Neural cell (in vitro differentiated cells): ENCODE results near the gene TOM1L1. TPM values are rescaled to one million over a fixed set of nuclear protein-coding genes. Genes with fewer than 3 reads are reported as not detected.
"Not testable (repeated sequence)": the region's sequence is repeated elsewhere in the genome, so short reads cannot be mapped to it uniquely, and the experiment has no call there.

Experiments
- H2AFZ ChIP-seq: fragments of 200-600, 300-800 bp; sonication (generic), shearing (Covaris generic); 2 replicates; pipeline ENCODE4 v1.6.0; 2014; ENCODE audit warnings: low read depth, mild to moderate bottlenecking, antibody characterized with exemption, low read length, moderate library complexity
- H3F3A ChIP-seq: fragments of 200-600 bp; shearing (Covaris generic); 2 replicates; pipeline ENCODE4 v1.6.1; 2016; ENCODE audit warnings: mild to moderate bottlenecking, moderate library complexity, mixed read lengths, antibody characterized with exemption, low read length; ENCODE audit not compliant: insufficient read depth, poor library complexity, severe bottlenecking
- H3K27ac ChIP-seq: fragments of 200-600, 300-800 bp; sonication (generic), shearing (Covaris generic); 2 replicates; pipeline ENCODE4 v1.5.1; 2014; ENCODE audit warnings: mild to moderate bottlenecking, low read length, moderate library complexity
- H3K27me3 ChIP-seq: fragments of 300-800, 200-600 bp; sonication (generic), shearing (Covaris generic); 2 replicates; pipeline ENCODE4 v1.6.0; 2014; ENCODE audit warnings: mild to moderate bottlenecking, low read depth, low read length, moderate library complexity; ENCODE audit not compliant: insufficient read depth
- H3K36me3 ChIP-seq: fragments of 300-800, 200-600 bp; sonication (generic), shearing (Covaris generic); 2 replicates; pipeline ENCODE4 v1.5.1; 2014; ENCODE audit warnings: mild to moderate bottlenecking, antibody characterized with exemption, low read length, moderate library complexity; ENCODE audit not compliant: insufficient read depth
- H3K4me2 ChIP-seq: fragments of 300-800, 200-600 bp; sonication (generic), shearing (Covaris generic); 2 replicates; pipeline ENCODE4 v1.6.0; 2014; ENCODE audit warnings: mild to moderate bottlenecking, low read length
- H3K4me3 ChIP-seq: fragments of 300-800, 200-600 bp; sonication (generic), shearing (Covaris generic); 2 replicates; pipeline ENCODE4 v1.5.1; 2014; ENCODE audit warnings: mild to moderate bottlenecking, low read length, moderate library complexity
- H3K79me2 ChIP-seq: fragments of 200-600 bp; shearing (Covaris generic); replicated peaks from 2 replicates; pipeline ENCODE4 v1.6.0; 2014; ENCODE audit warnings: mild to moderate bottlenecking, low read length, moderate library complexity; ENCODE audit not compliant: insufficient read depth
- H3K9ac ChIP-seq: fragments of 300-800, 200-600 bp; sonication (generic), shearing (Covaris generic); 2 replicates; pipeline ENCODE4 v1.6.1; 2016; ENCODE audit warnings: mild to moderate bottlenecking, low read length, mixed read lengths
- H3K9me2 ChIP-seq: fragments of 200-600 bp; shearing (Covaris generic); 2 replicates; pipeline ENCODE4 v1.6.1; 2016; ENCODE audit warnings: mild to moderate bottlenecking, low read length, mixed read lengths; ENCODE audit not compliant: insufficient read depth
- H3K9me3 ChIP-seq: fragments of 200-600, 300-800 bp; sonication (generic), shearing (Covaris generic); 2 replicates; pipeline ENCODE4 v1.6.1; 2016; ENCODE audit warnings: mild to moderate bottlenecking, mixed run types, low read length, moderate library complexity, mixed read lengths
- H4K20me1 ChIP-seq: fragments of 200-600 bp; shearing (Covaris generic); 2 replicates; pipeline ENCODE4 v1.6.1; 2016; ENCODE audit warnings: mild to moderate bottlenecking, mixed run types; ENCODE audit not compliant: insufficient read depth
- EP300 ChIP-seq: fragments of 450-650 bp; conservative IDR thresholded peaks from 2 replicates; pipeline ENCODE4 v1.6.1; 2014; ENCODE audit warnings: antibody characterized with exemption, mild to moderate bottlenecking, moderate library complexity; ENCODE audit not compliant: poor library complexity, severe bottlenecking
- EZH2 ChIP-seq: fragments of 200-600, 300-800 bp; shearing (Covaris generic), sonication (generic); IDR thresholded peaks from 2 replicates; pipeline ENCODE4 v1.6.1; 2014; ENCODE audit warnings: antibody characterized with exemption, low read length, borderline replicate concordance, mild to moderate bottlenecking; ENCODE audit not compliant: insufficient read depth, poor library complexity, severe bottlenecking
- MXI1 ChIP-seq: fragments of 450-650 bp; conservative IDR thresholded peaks from 2 replicates; pipeline ENCODE4 v1.6.1; 2014; ENCODE audit warnings: antibody characterized with exemption, mild to moderate bottlenecking; ENCODE audit not compliant: poor library complexity, severe bottlenecking
- POLR2AphosphoS5 ChIP-seq: IDR thresholded peaks from 2 replicates; pipeline ENCODE4 v1.6.1; 2012
- RAD21 ChIP-seq: fragments of 450-650 bp; conservative IDR thresholded peaks from 2 replicates; pipeline ENCODE4 v1.6.1; 2014; ENCODE audit warnings: antibody characterized with exemption, mild to moderate bottlenecking, moderate library complexity
- REST ChIP-seq: IDR thresholded peaks from 2 replicates; pipeline ENCODE4 v1.6.1; 2012; ENCODE audit warnings: borderline replicate concordance
- SMC3 ChIP-seq: fragments of 450-650 bp; conservative IDR thresholded peaks from 2 replicates; pipeline ENCODE4 v1.6.1; 2014; ENCODE audit warnings: antibody characterized with exemption, mild to moderate bottlenecking, moderate library complexity; ENCODE audit not compliant: poor library complexity
- TAF1 ChIP-seq: IDR thresholded peaks from 2 replicates; pipeline ENCODE4 v1.6.1; 2012; ENCODE audit warnings: low read depth
- polyA plus RNA-seq: library from polyadenylated mRNA; depleted of rRNA; stranded (reverse); fragments of >200 nt; gene quantifications from 2 replicates; pipeline ENCODE4 v1.2.3, GENCODE V29; 2014
- TF ChIP-seq, protein P1 (sequence below): fragments of 450-650 bp; IDR thresholded peaks from 2 replicates; pipeline ENCODE4 v1.5.1; 2014; ENCODE audit warnings: antibody characterized with exemption, mild to moderate bottlenecking, moderate library complexity; ENCODE audit not compliant: poor library complexity, severe bottlenecking

Gene TOM1L1
- polyA plus RNA-seq, 1 donor from 2014 or later: 13.6 TPM

- no peak overlapping the region for H3K9ac ChIP-seq
- H3F3A ChIP-seq: no peaks in the 10 kb centered on the region
- H3K4me3 ChIP-seq: no peak overlapping the region
- H3K4me2 ChIP-seq: no peak overlapping the region
- no peak for TF ChIP-seq MXI1
- TF ChIP-seq SMC3: no peak
- TF ChIP-seq POLR2AphosphoS5: no peak
- no peak for TF ChIP-seq EZH2
- TF ChIP-seq TAF1: no peak
- TF ChIP-seq, protein P1, sequence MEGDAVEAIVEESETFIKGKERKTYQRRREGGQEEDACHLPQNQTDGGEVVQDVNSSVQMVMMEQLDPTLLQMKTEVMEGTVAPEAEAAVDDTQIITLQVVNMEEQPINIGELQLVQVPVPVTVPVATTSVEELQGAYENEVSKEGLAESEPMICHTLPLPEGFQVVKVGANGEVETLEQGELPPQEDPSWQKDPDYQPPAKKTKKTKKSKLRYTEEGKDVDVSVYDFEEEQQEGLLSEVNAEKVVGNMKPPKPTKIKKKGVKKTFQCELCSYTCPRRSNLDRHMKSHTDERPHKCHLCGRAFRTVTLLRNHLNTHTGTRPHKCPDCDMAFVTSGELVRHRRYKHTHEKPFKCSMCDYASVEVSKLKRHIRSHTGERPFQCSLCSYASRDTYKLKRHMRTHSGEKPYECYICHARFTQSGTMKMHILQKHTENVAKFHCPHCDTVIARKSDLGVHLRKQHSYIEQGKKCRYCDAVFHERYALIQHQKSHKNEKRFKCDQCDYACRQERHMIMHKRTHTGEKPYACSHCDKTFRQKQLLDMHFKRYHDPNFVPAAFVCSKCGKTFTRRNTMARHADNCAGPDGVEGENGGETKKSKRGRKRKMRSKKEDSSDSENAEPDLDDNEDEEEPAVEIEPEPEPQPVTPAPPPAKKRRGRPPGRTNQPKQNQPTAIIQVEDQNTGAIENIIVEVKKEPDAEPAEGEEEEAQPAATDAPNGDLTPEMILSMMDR: no peak
- no peak for TF ChIP-seq EP300
- TF ChIP-seq RAD21: no peak
- no peak for TF ChIP-seq REST
- H2AFZ ChIP-seq: no peak overlapping the region
- H3K9me3 ChIP-seq: no peaks in the 10 kb centered on the region
- no peaks in the 10 kb centered on the region for H3K9me2 ChIP-seq
- H3K27ac ChIP-seq: no peak overlapping the region
- no peaks in the 10 kb centered on the region for H3K27me3 ChIP-seq
- H3K36me3 ChIP-seq: no peaks in the 10 kb centered on the region
- no peaks in the 10 kb centered on the region for H3K79me2 ChIP-seq
- H4K20me1 ChIP-seq: no peaks in the 10 kb centered on the region
Observed at GRCh38 chr17:54870671-54871175, 29.9 kb upstream of the TOM1L1 start.

DNA sequence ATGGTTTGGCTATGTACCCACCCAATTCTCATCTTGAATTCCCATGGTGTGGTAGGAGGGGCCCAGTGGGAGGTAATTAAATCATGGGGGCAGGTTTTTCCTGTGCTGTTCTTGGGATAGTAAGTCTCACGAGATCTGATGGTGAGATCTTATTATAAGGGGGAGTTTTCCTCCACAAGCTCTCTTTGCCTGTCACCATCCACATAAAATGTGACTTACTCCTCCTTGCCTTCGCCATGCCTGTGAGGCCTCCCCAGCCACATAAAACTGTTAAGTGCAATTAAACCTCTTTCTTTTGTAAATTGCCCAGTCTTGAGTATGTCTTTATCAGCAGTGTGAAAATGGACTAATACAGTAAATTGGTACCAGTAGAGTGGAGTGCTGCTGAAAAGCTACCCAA, 24.7 kb upstream of the TOM1L1 start:
- not testable (repeated sequence) for H3K79me2 ChIP-seq, H3K4me3 ChIP-seq, H2AFZ ChIP-seq, H3K27ac ChIP-seq, H3K27me3 ChIP-seq, H3K4me2 ChIP-seq, H3F3A ChIP-seq, H3K9me3 ChIP-seq, H3K9ac ChIP-seq, H4K20me1 ChIP-seq, H3K9me2 ChIP-seq, H3K36me3 ChIP-seq

DNA sequence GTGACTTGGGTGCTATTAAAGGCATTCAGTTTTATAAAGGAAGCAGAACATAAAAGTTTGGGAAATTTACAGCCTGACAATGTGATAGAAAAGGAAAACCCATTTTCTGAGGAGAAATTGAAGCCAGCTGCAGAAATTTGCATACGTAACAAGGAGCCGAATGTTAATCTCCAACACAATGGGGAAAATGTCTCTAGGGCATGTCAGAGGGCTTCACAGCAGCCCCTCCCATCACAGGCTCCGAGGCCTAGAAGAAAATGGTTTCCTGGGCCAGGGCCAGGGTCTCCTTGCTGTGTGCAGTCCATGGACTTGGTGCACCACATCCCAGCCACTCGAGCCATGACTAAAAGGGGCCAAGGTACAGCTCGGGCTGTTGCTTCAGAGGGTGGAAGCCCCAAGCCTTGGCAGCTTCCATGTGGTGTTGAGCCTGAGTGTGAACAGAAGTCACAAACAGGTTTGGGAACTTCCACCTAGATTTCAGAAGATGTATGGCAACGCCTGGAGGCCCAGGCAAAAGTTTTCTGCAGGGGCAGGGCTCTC, 23.9 kb upstream of the TOM1L1 start:
- H3K36me3 ChIP-seq: no peaks in the 10 kb centered on the region
- no peaks in the 10 kb centered on the region for H4K20me1 ChIP-seq
- no peak overlapping the region for H3K27ac ChIP-seq
- no peaks in the 10 kb centered on the region for H3K79me2 ChIP-seq
- no peak for TF ChIP-seq SMC3
- TF ChIP-seq EZH2: no peak
- TF ChIP-seq MXI1: no peak
- TF ChIP-seq, protein P1: no peak
- no peak for TF ChIP-seq EP300
- no peak for TF ChIP-seq TAF1
- no peak for TF ChIP-seq REST
- no peak for TF ChIP-seq RAD21
- TF ChIP-seq POLR2AphosphoS5: no peak
- no peaks in the 10 kb centered on the region for H3F3A ChIP-seq
- H3K4me2 ChIP-seq: no peak overlapping the region
- no peak overlapping the region for H3K4me3 ChIP-seq
- no peaks in the 10 kb centered on the region for H3K9me2 ChIP-seq
- H3K9ac ChIP-seq: no peak overlapping the region
- no peak overlapping the region for H2AFZ ChIP-seq
- no peaks in the 10 kb centered on the region for H3K27me3 ChIP-seq
- H3K9me3 ChIP-seq: no peaks in the 10 kb centered on the region
